Stimulated activated CD4-positive, alpha-beta T cell treated with anti-CD3 and anti-CD28 coated beads, Interleukin-15, amount 100 ng/mL, for 24 hours (primary cell): Measurements from ENCODE around the gene PGM1.

Source experiments
- DNase-seq: peaks from one replicate; pipeline ENCODE4 v3.0.0-alpha.2; 2020

PGM1 gene

DNA sequence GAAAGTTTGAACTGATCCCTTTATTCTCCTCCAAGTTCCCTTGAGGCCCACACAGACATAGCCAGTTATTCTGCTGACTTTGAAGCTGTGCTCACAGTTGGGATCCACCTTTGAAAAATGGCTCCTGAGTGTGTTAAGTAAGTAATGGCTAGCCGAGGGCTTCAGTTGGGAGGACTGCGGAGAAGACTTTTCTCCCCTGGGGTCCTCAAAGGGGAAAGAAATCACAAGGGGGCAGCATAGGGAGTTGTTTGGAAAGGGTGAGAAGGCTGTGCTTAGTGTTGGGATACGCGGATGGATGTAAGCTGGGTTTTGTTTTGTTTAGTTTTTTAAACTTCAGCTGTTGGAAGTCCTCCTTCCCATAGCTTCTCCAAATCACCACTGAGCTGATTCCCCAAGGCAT lies 8.3 kb downstream of the PGM1 start:
- no peak for DNase-seq

DNA sequence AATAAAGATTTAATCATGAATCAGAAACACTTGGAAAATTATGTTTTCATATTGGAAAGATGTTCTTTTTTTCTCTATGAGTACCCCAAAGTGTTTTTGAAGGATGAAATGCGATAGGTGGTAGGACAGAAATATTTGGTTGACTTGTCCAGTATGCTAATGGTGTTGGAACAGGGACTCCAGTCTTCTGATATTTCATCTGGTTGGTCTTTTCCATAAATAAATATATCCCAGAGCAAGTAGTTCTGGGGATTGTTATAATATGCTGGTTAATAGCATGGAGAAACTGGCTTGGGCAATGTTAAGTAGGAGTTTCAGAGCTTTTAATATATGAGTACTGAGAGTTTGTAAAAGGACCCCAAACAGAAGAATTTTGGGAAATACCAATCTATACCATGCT lies 8.7 kb downstream of the PGM1 start:
- DNase-seq = no peak

DNA sequence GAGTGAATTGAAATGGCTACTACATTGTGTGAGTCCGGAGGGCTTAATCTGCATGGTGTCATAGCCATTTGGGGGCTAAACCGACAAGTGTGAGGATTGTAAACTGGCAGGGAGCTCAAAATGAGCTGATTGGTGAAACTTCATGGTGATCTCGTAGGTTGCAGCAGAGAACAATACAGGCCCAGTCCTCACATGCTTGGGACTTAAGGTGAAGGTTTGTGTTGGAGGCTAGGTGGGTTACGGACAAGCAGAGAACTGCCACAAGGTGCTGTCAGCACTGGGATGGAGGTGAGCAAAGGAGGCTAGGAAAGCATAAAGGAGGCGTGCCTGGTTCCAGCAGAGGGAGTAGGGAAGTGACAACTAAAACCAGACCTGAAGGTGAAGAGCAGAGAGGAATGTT lies 9.4 kb downstream of the PGM1 start:
- DNase-seq = no peak

DNA sequence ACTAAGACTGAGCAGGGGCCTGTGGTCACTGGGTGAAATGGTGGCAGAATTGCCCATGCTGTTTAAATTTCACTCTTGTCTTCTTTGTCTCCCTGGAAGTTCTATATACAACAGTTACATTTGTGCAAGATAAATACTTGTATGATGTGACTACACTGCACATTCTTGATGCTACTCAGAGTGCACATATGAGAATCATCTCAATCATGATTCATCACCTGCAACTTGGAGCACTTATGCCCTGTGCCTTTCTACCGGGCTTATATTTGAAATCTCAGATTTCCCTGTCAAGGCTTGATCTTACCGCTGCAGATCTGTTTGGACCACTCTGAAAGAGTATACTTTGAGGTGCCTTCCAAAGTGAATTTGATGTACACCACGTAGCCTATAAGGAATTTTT lies 10.6 kb downstream of the PGM1 start:
- DNase-seq = no peak

DNA sequence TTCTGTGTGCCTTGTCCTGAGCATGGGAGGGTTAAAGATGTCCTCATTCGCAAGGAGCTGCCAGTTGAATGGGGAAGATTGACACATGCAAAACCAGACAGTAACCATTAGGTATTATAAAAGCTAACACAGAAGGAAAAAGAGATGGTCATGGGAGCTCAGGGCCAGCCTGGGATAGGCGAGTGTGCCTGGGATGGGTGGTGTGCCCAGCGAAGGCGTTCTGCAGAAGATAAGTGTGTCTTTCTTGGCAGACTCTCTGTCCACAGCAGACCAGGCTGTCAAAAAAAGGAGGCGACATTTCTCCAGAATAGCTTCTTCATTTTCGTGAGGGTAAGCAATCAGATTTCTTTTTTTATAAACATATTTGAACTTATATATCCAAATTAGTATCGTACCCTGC lies 14.1 kb downstream of the PGM1 start:
- no peak for DNase-seq

DNA sequence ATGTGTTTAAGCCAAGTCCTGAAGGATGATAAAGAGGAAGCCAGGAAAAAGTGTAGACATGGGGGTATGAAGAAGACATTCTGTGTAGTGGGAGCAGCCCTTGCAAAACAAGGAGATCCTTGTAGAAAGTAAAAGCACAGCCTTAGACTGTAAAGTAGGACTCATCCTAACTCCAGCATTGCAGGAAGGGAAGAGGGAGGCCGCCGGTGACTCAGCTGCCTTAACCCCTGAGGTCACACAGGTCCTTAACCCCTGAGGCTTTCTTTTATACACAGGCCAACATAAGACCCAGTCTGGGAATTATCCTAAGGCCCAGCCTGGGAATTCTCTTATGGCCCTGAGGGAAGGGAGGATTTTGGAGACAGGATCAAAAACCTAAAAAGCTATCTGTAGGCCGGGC lies 18.0 kb downstream of the PGM1 start:
- DNase-seq = no peak

DNA sequence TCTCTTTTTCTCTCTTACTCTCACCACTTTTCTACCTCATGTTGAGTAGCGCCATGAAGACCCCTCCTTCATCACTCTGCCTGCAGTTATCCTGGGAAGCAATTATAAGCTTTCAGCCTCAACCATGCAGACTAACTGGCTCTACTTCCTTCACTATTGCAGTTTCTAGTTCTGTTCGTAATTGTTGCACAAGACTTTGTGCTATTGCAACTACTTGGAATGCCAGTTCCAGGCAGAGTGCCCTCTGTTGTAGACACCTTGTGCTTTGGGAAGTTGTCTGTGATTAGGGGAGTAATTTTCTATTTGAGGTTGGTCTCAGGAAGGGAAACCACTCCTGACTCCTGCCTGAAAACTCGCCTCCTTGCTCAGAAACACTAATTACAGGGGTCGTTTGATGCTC lies 19.4 kb downstream of the PGM1 start:
- no peak for DNase-seq

DNA sequence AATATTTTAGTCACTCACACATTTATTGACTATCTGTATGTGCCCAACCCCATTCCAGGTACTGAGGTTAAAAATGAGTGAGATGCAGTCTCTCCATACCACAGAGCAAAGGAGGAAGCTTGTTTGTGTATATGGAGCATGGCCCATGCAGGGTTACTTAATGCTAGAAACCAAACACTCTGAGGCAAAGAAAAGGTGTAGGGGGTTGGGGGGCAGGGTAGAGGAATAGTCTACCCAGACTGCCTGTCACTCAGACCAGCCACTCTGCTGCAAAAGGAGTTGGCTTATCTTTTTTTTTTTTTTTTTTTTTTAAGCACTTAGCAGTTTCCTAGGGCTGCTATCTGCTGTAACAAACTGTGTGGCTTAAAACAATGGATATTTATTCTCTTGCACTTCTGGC lies 19.8 kb downstream of the PGM1 start:
- DNase-seq = no peak

DNA sequence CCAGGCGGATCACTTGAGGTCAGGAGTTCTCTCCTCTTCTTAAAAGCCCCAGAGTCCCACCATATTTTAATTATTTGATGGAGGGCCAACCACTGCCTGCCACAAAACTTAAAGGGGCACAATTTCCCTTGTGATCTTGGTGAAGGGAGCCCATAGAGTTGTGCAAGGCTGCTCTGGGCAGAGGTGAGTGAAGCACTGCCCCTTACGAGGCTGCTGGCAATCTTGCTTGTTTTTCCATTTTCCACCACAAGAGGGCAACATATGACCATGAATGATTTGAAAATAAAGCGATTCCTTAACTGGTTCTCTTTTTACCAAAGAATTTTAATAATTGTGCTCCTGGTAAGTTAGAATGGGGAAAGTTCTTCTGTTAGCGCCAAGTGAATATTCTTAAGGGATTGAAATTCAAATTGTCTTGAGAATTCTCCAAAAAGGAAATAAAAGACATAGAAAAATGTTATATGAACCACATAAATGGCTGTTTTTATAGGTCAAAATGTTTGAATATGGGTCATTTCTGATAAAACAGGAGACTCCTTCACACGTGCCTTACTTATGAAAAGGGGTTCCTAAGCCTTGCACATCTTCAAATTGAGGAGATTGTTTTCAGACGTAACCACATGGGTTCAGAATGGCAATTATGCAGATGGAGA lies 22.7 kb downstream of the PGM1 start:
- DNase-seq = peak; percentile 57

DNA sequence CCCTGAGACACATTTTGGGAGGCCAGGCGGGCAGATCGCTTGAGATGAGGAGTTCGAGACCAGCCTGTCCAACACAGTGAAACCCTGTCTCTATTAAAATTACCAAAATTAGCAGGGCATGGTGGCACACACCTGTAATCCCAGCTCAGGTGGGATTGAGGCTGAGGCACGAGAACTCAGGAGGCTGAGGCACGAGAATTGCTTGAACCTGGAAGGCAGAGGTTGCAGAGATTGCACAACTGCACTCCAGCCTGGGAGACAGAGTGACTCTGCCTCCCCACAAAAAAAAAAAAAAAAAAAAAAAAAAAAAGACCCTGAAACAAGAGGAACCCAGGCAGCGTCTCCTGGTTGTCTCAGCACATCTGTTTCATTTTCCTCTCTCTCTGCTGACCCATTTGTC lies 24.2 kb downstream of the PGM1 start:
- no peak for DNase-seq

DNA sequence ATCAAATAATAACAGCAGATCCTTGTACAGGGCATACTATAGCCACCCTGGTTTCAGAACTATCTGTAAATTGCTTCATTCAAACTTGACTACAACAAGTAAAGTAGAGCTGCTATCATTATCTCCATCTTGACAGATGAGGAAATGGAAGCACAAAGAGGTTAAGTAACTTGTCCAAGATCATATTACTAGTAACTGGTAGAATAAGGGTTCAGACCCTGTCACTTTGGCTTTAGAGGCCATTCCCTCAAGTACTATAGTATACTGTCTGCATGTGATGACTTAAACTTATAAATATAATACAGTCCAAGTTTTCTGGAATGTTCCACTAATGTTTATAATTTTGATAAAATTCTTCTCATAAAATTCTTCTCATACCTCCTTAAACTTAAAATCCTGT lies 24.8 kb downstream of the PGM1 start:
- DNase-seq = no peak

DNA sequence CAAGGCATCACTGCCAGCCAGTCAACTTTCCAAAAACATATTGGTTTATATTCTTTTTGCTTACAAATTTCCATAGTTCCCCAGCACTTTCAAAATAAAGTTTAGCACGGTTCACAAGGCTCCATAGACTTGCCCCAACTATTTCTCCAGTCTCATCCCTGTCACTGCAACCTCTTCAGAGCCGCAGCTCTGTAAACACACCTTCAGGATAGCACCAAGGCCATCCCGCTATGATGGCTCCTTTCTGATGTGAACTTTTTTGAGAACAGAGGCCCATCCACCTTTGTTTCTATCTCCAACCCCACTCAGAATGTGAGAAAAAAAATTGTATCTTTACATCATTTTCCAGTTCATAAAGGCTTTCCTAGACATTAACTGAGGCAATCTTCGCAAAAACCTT lies 26.3 kb downstream of the PGM1 start:
- no peak for DNase-seq

DNA sequence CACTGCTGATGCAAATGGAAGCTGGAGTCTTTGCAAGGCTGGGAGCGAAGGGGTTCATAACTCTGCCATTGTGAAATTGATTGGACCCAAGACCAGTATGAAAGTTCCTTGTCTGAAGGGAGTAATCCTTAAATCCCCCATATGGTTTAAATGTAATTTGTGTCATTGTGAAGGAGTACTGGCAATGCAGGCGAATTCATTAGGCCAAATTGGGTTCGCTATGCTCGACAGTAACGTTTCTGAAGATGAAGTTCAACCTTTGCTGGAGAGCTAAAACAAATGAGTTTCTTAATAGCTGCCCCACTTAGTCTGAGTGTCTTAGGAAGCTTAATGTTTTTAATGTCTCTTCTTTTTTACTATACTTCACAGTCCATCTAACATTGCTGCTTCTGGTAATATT lies 27.5 kb downstream of the PGM1 start:
- no peak for DNase-seq

DNA sequence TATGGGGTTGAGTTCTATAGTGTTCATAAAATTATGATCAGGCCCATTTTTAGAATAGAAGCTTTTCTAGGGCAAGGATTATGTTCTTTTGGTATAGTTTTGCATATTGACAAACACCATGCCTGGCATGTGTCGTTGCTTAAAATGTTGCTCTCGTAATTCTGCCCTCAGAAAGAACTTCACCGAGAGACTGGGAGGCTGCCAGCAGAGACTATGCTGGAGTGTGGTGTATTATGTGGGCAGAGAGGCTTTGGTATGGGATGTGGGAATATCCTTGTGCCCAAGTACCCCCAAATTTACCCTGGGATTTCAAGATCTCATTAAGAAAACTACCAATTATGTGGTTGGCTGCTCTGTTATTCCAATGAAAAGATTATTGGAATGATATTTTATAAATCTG lies 27.9 kb downstream of the PGM1 start:
- DNase-seq = no peak

DNA sequence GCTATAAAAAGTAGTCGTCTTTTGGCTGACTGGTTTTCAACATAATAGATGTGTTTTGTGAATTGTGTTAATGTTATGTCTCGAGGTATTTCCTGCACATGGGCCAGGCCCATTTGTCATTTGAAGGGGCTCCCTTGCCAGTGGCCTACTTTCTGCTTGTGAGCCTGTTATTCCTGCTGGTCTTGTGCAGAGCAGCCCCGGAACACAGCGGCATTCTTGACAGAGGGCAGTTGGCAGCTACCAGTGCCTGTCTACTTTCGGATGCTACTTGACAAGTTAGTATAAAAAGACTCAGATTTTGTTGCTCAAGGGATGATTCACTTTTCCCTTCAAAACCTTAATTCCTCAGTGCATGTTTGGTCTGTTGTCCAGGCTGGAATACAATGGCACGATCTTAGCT lies 28.5 kb downstream of the PGM1 start:
- no peak for DNase-seq

DNA sequence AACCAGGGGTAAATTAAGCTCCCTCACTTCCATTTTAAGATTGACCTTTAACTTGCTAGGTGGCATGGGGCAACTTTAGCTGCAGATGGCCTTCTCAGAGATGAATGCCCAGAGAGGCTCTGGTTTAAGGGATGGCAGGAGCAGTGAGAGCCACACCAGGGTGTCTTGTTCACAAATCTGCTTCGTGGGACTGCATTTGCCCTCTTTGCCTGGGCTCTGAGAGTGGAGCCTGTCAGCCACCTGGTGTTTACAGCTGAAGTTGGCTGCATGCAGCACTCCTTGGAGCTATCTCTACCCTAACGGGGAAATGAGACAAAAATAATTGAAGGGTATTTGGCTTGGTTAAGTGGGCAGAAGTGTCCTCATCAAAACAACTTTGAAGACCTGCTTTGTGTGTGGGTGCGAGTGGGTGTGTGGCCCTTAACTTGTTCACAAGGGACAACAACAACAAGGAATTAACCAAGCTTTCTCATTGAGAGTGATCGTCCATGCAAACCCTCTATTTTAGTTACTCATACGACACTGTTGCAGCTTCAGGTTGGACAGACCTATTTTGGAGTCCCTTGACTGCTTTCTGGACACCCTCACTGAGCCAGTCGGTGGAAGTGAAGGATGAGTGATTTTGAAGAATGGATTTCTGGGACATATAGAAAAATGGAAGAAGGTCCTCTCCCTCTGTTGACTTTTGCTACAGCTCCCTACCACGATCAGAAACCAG lies 29.8 kb downstream of the PGM1 start:
- no peak for DNase-seq

DNA sequence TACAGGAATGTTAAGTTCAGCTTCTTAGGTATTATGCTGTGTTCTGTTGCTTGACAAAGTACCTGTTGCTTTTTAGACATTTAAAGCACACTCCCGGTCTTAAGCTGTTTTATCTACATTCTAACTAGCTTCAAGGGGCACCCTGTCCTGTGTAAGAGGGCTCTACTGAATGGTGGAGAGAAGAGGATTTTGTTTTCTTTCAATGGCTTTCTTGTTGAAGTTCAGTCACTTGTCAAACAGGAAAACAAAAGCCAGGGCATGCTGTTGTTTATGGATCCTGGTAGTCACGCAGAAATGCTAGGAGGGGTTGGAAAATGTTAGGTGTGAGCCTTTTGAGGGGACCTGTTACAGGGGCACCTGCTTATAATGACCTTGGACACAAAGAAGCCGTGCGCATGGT lies 30.7 kb downstream of the PGM1 start:
- no peak for DNase-seq

DNA sequence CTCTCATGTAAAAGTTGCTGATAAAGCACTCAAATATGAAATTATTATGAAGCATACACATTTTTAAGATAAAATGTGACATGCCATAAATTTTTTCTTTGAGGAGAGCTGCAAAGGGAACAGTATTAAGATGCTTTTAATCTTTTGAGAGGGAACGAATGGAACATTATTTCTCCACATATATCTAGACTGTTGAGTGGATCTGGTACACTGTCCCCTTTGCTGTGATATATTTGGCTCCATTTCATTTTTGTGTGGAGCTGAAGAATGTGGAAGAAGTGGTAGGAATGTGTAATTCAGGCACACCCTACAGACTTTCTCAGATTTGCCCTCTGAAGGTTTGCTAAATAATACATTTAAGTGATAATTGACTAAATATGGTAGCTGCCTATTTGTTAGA lies 31.7 kb downstream of the PGM1 start:
- DNase-seq = no peak

DNA sequence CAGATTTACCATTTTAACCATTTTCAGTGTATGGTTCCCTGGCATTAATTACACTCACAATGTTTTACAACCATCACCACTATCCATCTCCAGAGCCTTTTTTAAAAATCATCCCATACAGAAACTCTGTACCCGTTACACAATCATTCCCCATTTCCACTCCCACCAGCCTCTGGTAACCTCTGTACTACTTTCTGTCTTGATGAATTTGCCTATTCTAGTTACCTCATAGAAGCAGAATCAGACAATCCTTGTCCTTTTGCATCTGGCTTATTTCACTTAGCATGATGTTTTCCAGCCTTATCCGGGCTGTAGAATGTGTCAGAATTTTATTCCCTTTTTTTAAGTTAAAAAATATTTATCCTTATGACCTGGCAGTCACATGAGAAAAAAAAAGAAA lies 33.0 kb downstream of the PGM1 start:
- no peak for DNase-seq

DNA sequence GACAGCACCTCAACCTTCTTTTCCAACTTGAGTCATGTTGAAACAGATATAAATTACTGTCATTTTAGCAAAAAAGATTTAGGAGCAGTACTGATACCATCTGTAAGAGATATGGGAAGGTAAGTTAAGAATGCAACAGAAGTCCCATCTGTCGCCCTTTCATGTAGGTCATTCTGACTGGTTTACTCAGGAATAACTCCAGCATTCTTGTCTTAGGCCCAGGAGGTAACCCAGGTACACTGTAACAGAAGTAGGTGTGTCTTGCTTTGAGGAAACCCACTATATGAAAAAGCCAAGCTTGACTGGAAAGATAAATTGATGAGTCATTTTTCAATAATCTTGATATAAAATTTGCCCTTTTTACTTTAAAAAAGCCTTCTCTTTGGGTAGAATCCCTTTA lies 35.4 kb downstream of the PGM1 start:
- DNase-seq = no peak

DNA sequence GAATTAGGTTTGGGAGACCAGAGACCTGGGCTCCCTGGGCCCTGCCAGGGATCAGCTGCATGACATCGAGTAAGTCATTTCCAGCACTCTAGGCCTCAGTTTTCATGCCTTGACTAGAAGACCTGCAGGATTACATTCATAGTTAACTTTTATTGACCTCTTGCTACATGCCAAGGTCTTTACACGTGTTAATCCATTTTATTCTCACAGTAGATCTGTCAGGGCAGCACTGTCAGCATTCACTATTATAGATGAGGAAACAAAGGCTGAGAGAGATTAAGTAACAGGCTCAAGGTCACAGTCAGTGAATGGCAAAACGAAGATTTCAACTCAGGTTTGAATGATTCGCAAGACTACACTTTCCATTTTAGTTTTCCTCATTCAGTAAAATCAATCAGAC lies 37.0 kb downstream of the PGM1 start:
- DNase-seq = no peak

DNA sequence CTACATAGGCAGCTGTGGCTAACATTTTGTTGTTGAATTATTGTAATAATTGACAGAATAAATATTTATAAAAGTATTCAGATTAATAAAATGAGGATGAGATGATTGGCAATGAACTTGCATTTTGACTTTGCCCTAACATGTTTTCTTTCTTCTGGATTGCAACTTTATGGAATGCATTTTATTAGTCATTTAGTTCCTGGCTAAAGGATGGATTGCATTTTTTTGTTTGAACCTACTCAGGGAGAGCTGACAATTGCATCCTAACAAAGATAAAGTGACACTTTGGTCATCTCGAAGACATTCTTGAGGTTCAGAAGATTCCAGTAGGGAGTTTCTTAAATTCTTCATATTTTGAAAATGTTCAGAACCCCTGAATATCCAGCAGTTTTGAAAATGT lies 37.5 kb downstream of the PGM1 start:
- no peak for DNase-seq

DNA sequence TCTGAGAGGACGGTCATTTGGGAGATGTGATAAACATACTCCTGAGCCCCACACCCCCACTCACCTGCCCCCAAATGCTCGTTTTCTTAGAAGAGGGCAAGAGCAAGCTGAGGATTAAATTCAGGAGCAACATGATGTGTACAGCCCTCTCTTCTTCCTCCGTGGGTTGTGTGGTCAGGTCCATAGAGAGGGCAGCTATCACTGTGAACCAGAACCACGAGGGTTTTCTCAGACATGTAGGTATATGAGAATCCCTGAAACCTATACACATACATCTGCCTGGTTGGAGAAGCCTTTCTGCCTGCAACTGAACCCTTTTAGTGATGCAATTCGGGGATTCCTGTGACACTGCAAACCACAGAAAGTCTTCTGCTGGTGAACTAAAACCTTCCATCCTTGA lies 38.9 kb downstream of the PGM1 start:
- no peak for DNase-seq

DNA sequence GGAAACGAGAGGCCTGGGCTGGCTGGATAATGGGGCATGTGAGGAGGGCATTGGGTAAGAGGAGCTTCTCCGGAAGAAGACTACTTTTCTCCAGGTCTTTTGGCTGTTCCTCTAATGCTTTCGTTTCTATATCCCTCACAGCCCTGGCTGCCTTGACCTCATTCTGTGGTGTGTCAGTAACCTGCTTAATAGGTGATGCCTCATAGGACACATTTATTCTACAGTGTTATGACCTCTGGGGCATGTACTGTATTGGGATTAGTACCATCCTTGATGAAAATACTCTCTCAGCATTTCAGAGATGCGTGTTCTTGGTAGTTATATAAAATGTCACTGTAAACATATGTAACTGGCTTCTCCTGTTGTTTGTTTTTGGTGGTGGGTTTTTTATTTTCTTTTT lies 40.1 kb downstream of the PGM1 start:
- no peak for DNase-seq

DNA sequence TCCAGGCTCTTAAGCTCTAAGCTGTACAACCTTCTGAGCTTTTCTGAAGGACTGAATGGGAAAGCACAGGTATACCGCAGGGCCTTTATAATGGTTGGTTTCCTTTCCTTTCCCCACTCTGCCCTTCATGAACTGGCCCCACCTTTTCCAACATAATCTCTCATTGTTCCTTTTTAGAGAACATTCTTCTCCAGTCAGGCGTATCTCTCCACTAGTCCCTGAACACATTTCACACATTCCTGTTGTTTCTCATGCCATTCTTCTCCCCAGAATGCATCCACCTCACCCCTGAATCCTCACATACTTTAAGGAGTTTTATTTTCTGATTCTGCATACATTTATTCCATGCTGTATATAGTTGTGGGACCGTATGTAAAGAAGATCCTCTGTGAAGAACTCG lies 41.3 kb downstream of the PGM1 start:
- no peak for DNase-seq
